Ishikawa (cell line): ENCODE measurements around the gene NMNAT3.

Source experiments
- CEBPB ChIP-seq: IDR thresholded peaks from 2 replicates; pipeline ENCODE4 v1.6.1; 2012
- CREB1 ChIP-seq: IDR thresholded peaks from 2 replicates; pipeline ENCODE4 v1.6.1; 2012; ENCODE audit warnings: low read depth
- EGR1 ChIP-seq: IDR thresholded peaks from 2 replicates; pipeline ENCODE4 v1.6.1; 2012
- EP300 ChIP-seq: IDR thresholded peaks from 2 replicates; pipeline ENCODE4 v1.6.1; 2012; ENCODE audit warnings: borderline replicate concordance
- FOXM1 ChIP-seq: IDR thresholded peaks from 2 replicates; pipeline ENCODE4 v1.6.1; 2012; ENCODE audit warnings: low read depth, borderline replicate concordance
- NFIC ChIP-seq: IDR thresholded peaks from 2 replicates; pipeline ENCODE4 v1.6.1; 2012
- RAD21 ChIP-seq: IDR thresholded peaks from 2 replicates; pipeline ENCODE4 v1.6.1; 2012; ENCODE audit warnings: low read depth
- TAF1 ChIP-seq: IDR thresholded peaks from 2 replicates; pipeline ENCODE4 v1.6.1; 2012; ENCODE audit warnings: low read depth, mild to moderate bottlenecking
- TCF12 ChIP-seq: IDR thresholded peaks from 2 replicates; pipeline ENCODE4 v1.6.1; 2012; ENCODE audit warnings: low read depth
- TEAD4 ChIP-seq: IDR thresholded peaks from 2 replicates; pipeline ENCODE4 v1.6.1; 2012
- YY1 ChIP-seq: IDR thresholded peaks from 2 replicates; pipeline ENCODE4 v1.6.1; 2012; ENCODE audit warnings: low read depth
- ZBTB7A ChIP-seq: IDR thresholded peaks from 2 replicates; pipeline ENCODE4 v1.6.1; 2012; ENCODE audit warnings: low read depth
- TF ChIP-seq, protein P1 (sequence below): IDR thresholded peaks from 2 replicates; pipeline ENCODE4 v1.6.1; 2012; ENCODE audit warnings: low read depth, mild to moderate bottlenecking
- TF ChIP-seq, protein P2 (sequence below): IDR thresholded peaks from 2 replicates; pipeline ENCODE4 v1.6.1; 2012
- TF ChIP-seq, protein P3 (sequence below): IDR thresholded peaks from 2 replicates; pipeline ENCODE4 v1.6.1; 2012

The NMNAT3 gene

DNA sequence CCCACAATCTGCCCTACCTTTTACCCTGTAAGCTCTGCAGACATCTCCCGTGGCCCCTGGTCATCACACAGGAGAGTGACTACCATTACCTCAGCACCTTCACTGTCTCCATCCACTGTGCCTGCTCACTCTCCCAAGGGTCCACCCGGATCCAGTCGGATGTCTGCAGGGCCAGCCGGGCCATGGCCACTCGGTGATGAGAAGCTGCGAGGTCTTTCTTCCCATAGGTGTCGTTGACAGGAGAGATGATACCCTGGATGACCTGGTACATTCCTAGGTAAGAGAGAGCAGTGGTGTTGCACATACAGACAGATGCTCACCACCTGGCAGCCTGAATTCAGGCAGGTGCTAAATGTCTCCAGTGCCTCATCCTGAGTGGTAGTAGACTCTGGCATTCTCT lies 99.0 kb downstream of the NMNAT3 start:
- TF ChIP-seq, protein P1, sequence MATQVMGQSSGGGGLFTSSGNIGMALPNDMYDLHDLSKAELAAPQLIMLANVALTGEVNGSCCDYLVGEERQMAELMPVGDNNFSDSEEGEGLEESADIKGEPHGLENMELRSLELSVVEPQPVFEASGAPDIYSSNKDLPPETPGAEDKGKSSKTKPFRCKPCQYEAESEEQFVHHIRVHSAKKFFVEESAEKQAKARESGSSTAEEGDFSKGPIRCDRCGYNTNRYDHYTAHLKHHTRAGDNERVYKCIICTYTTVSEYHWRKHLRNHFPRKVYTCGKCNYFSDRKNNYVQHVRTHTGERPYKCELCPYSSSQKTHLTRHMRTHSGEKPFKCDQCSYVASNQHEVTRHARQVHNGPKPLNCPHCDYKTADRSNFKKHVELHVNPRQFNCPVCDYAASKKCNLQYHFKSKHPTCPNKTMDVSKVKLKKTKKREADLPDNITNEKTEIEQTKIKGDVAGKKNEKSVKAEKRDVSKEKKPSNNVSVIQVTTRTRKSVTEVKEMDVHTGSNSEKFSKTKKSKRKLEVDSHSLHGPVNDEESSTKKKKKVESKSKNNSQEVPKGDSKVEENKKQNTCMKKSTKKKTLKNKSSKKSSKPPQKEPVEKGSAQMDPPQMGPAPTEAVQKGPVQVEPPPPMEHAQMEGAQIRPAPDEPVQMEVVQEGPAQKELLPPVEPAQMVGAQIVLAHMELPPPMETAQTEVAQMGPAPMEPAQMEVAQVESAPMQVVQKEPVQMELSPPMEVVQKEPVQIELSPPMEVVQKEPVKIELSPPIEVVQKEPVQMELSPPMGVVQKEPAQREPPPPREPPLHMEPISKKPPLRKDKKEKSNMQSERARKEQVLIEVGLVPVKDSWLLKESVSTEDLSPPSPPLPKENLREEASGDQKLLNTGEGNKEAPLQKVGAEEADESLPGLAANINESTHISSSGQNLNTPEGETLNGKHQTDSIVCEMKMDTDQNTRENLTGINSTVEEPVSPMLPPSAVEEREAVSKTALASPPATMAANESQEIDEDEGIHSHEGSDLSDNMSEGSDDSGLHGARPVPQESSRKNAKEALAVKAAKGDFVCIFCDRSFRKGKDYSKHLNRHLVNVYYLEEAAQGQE: no peak

DNA sequence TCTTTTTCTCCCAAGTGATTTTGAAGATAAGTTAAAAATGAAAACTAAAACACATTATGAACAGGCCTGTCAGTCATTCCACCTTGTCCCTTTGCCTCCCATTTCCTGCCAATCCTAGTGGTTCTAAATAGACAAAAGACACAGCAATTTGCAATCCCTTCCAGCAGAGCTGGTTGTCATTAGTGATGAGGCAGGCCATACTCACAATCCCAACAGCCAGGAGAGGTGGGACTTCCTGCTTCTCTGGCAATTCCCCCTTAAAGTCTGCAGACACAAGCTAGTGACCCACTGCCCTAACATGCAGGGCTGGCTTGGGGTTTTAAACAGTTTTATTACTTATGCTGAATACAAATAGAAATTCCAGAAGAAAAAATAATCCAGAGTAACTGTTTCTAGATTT lies 99.9 kb downstream of the NMNAT3 start:
- TF ChIP-seq, protein P1: no peak
- TF ChIP-seq TCF12 (no peak), TEAD4 (no peak), RAD21 (no peak), NFIC (no peak), EGR1 (no peak), EP300 (no peak), YY1 (no peak)

DNA sequence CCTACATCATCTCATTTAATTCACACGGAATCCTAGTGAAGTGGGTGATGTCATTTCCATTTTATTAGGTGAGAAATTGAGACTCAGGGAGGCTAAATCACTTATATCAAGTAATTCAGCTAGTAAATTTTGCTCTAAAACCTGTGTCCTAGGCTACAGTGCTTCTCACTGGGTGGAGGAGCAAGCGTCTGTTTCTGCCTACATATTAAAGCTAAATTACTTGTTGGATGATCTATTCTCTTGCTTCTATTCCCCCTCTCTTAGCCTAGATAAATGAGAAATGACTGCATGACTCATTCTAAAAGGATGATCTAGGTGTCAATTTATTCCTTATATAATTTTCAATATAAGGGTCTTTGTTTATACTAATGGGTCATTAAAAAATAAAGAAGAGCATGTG lies 100.4 kb downstream of the NMNAT3 start:
- TF ChIP-seq CEBPB (no peak), YY1 (no peak), ZBTB7A (no peak)

DNA sequence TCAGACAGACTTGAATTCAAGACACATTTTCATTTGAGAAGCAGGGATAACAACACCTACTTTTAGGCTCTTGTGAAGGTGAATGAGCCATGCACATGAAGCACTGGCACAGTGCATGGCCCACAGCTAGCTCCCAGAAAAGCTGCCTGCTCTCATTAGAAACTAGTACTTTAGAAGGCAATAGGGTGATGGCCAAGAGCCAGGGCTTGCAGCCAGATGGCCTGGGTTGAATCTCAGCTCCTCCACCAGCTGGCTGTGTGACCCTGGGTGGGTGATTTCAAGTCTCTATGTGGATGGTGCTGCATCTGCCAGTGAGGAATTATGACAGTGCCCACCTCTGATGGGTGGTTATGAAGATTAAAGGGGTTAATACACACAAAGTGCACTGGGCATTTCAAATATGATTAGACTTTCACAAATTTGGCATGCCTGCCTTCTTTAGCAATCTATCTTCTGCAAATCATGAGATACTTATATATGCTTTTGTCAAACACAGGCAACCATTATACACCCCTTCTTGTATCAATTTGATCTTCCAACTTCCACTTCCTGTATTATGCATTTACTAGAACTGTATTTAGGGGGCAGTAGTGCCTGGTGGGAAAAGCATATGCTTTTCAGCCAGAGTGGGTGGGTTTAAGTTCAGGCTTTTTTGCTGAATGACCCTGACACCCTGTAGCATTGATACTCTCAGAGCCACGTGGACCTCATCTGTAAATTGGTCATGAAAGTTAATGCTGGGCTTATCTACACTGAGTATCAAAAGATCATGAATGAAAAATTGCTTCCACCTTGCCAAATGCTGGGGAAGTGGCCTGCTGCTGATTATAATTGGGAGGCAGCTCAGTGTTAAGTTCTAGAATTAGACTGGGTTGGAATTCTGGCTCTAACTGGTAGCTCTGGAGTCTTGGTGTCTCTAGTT lies 103.5 kb downstream of the NMNAT3 start:
- TF ChIP-seq CREB1 (no peak), CEBPB (no peak), YY1 (no peak), TEAD4 (no peak), ZBTB7A (no peak), TAF1 (no peak), EP300 (no peak), NFIC (no peak), EGR1 (no peak), RAD21 (no peak), FOXM1 (no peak), TCF12 (no peak)
- TF ChIP-seq, protein P2, sequence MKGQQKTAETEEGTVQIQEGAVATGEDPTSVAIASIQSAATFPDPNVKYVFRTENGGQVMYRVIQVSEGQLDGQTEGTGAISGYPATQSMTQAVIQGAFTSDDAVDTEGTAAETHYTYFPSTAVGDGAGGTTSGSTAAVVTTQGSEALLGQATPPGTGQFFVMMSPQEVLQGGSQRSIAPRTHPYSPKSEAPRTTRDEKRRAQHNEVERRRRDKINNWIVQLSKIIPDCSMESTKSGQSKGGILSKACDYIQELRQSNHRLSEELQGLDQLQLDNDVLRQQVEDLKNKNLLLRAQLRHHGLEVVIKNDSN: no peak
- TF ChIP-seq, protein P3, sequence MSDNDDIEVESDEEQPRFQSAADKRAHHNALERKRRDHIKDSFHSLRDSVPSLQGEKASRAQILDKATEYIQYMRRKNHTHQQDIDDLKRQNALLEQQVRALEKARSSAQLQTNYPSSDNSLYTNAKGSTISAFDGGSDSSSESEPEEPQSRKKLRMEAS: no peak
- TF ChIP-seq, protein P1: no peak

DNA sequence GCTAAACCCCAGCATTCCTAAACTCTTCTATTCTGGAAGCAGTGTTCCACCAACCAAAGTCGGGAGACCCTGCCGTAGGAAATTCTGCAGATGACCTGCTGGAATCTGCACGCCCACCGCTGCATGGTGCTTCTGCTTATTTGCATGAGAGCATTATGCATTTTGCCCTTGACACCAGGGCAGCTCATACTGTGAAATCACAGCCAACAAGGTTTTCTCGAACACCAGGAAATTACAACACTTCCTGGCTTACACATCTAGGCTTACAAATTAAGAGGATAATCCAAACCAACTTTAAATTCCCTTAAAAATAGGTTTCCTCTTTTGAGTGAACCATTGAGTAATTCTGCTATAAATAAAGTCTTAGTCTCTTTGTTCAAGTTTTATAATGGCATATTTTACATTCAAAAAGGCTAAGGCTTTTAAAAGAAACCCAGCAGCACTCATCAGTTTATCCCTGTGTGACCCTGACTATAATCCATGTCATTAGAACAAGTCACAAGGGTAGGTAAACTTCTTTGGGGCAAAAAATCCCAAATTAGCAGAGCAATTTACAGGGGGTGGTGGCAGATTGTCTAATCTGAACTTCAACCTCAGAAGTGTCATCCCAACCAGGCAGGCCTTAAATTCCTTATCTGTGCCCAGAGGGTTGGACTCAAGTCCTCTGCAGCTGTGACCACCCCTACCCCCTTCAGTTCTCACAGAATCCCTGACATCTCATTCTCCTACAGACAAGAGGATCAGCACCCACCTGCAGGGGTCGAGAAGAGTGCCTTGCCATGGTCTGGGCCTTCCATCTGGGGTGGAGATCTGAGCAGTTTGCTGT lies 104.7 kb downstream of the NMNAT3 start:
- TF ChIP-seq, protein P3: no peak
- no peak for TF ChIP-seq EGR1
- no peak for TF ChIP-seq FOXM1
- no peak for TF ChIP-seq YY1
- no peak for TF ChIP-seq CREB1
- TF ChIP-seq, protein P2: no peak
- TF ChIP-seq TEAD4: no peak
- no peak for TF ChIP-seq ZBTB7A
- TF ChIP-seq RAD21: no peak
- no peak for TF ChIP-seq TAF1
- TF ChIP-seq, protein P1: no peak
- TF ChIP-seq NFIC: no peak
- TF ChIP-seq CEBPB: no peak
- no peak for TF ChIP-seq EP300
- TF ChIP-seq TCF12: no peak
